Activated CD8-positive, alpha-beta memory T cell treated with anti-CD3 and anti-CD28 coated beads for 48 hours (primary cell): ENCODE results near the gene SH3PXD2A.

Experiments used
- DNase-seq, 3 experiments: peaks; one replicate each; pipeline ENCODE4 v3.0.0-alpha.2; 2020; ENCODE audit warnings: low read depth in 2 of 3, low spot score in 2 of 3

SH3PXD2A gene

GRCh38 chr10:103855424-103855823, at the start of gene SH3PXD2A:
SH3PXD2A (minus strand) TSS chr10:103855576; CDS start chr10:103855266, 310 bp downstream.
- DNase-seq, result no peak

- no peak for DNase-seq
These were observed 45.9 kb upstream of the SH3PXD2A start for GRCh38 chr10:103901299-103901698.

- DNase-seq, result no peak
These were observed 43.9 kb upstream of the SH3PXD2A start for GRCh38 chr10:103899312-103899711.

GRCh38 chr10:103897241-103897774, 41.9 kb upstream of the SH3PXD2A start:
- no peak for DNase-seq

- no peak for DNase-seq
These were observed 40.8 kb upstream of the SH3PXD2A start for GRCh38 chr10:103896225-103896624.

GRCh38 chr10:103895411-103896186, 40.2 kb upstream of the SH3PXD2A start:
- DNase-seq, result no peak

GRCh38 chr10:103894441-103894864, 39.1 kb upstream of the SH3PXD2A start:
- DNase-seq, result no peak

- no peak for DNase-seq
These were observed 38.4 kb upstream of the SH3PXD2A start for GRCh38 chr10:103893817-103894216.

- no peak for DNase-seq
These were observed 36.8 kb upstream of the SH3PXD2A start for GRCh38 chr10:103892181-103892580.

- no peak for DNase-seq
These were observed 35.3 kb upstream of the SH3PXD2A start for GRCh38 chr10:103890688-103891087.

- no peak for DNase-seq
These were observed 34.9 kb upstream of the SH3PXD2A start for GRCh38 chr10:103890194-103890658.

GRCh38 chr10:103889121-103889720, 33.8 kb upstream of the SH3PXD2A start:
- no peak for DNase-seq

- no peak for DNase-seq
These were observed 32.9 kb upstream of the SH3PXD2A start for GRCh38 chr10:103888113-103888841.

- no peak for DNase-seq
These were observed 30.2 kb upstream of the SH3PXD2A start for GRCh38 chr10:103885617-103886016.

- no peak for DNase-seq
These were observed 29.3 kb upstream of the SH3PXD2A start for GRCh38 chr10:103884681-103885139.

GRCh38 chr10:103882285-103883007, 27.1 kb upstream of the SH3PXD2A start:
- no peak for DNase-seq

GRCh38 chr10:103881416-103882284, 26.3 kb upstream of the SH3PXD2A start:
- no peak for DNase-seq

GRCh38 chr10:103879831-103880230, 24.5 kb upstream of the SH3PXD2A start:
- DNase-seq, result no peak

GRCh38 chr10:103879409-103879808, 24.0 kb upstream of the SH3PXD2A start:
- DNase-seq, result no peak

GRCh38 chr10:103877861-103878260, 22.5 kb upstream of the SH3PXD2A start:
- DNase-seq, result no peak
